T-helper 2 cell treated with Interferon-gamma antibody and Interleukin-4, amounts not matched to agents 100 ng/mL and 5 ng/mL, for 36 hours (primary cell): Measurements from ENCODE around the gene TANC1. TPM values are rescaled to one million over a fixed set of nuclear protein-coding genes. Genes with fewer than 3 reads are reported as not detected.
"Not testable (repeated sequence)": the region's sequence is repeated elsewhere in the genome, so short reads cannot be mapped to it uniquely, and the experiment has no call there.

Experiments used
- intact Hi-C: fragments of 100-400 bp; cut with micrococcal nuclease; formaldehyde crosslinking; loops from one replicate; pipeline ENCODE4 v1.15.1; 2023
- total RNA-seq: library from RNA; stranded (reverse); gene quantifications from 2 replicates; pipeline ENCODE4 v1.2.3, GENCODE V29; 2022

Gene TANC1
- total RNA-seq, 1 donor from 2014 or later, result 0.20 TPM

DNA sequence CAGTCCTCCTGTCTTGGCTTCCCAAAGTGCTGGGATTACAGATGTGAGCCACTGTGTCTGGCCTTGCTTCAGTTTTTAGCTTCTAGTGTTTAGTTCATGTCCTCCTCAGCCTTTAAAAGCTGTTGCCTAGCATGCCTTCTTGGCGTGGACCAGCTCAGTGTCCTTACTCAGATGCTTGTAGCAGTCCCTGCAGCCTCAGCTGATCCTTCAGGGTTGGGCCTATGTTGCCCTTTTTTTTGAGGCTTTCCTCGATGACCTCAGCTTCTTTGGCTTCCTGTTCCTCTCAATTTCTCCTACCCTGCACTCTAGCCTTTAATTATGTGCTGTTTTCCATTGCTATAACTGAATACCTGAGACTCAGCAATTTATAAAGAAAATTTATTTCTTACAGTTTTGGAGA is 57.7 kb downstream of the TANC1 start:
- intact Hi-C loops, result no loop called here

DNA sequence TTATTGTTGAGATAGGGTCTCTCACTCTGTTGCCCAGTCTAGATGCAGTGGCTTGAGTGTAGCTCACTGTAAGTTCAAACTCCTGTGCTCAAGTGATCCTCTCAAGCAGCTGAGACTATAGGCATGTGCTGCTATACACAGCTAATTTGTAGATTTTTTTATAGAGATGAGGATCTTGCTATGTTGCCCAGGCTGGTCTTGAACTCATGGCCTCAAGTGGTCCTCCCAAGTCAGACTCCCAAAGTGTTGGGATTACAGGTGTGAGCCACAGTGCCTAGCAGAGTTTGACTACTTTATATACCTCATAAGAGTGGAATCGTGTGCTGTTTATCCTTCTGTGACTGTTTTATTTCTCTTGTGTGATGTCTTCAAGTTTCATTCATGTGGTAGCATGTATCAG is 60.3 kb downstream of the TANC1 start:
- intact Hi-C loops, result no loop called here

DNA sequence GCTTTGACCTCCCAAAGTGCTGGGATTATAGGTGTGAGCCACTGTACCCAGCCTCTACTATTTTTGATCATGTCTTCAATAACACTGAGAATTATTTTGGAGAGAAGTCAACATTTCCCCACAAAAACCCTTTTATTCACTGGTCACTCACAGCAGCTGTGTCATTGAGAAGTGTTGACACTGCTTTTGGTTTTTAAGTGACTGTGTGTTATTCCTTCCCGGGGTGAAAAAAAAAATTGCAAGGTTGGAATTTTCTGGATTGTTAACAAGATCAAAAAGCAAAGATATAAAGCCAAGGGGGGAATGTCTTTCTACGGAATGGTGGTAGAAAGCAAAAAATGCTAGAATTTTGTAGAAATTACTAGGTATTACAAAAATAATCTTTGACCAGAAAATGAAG is 61.5 kb downstream of the TANC1 start:
- intact Hi-C loops, result no loop called here

DNA sequence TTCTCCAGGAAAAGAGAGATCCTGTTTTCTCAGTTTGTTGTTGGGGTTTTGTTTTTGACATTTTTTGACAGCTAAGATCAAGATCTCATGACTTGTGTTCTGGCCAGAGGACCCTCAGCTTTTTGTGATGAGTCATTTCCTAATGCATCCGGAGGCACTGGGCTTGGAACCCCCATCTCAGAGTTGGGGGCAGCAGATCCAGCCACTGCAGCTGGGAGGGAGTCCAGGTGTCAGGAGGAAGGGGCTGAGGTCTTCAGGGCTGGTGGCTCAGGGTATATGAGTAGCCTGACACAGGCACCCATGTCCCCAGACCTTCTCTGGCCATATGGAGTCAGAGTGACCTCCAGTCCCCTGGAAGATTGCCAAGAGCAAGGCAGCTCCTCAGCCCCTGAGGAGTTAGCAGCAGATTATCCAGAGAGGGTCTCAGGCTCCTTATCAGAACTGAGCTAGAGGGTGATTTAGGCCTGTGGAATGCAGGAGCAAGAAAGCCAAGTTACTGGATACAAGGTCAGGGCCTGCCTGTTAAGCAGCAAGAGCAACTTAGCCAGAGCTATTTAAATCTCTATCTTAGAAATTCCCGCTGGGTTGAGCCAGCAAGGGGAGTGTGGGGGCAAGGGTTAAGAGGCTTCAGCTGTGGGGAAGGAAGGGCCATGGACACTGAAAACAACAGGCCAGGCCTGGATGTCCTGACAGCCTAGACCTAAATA is 62.4 kb downstream of the TANC1 start:
- intact Hi-C loops, result no loop called here

DNA sequence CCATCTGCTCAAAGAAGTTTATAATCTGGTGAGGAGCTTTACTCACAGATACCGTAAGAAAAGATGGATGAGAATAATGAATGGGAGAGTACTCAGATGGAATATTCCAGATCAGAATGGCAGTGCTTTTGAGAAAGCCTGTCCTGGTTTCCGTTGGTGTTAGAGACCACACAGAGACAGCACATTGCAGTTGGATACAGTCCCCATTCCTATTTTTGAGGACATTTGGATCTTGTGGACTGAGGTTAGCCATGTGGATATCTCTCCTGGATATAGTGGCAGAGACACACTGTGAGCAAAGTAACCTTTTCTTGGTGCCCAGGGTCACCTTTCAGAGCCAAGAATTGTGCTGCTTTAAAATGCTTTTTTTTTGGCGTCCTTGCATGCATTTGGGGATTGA is 63.7 kb downstream of the TANC1 start:
- intact Hi-C loops, result no loop called here

DNA sequence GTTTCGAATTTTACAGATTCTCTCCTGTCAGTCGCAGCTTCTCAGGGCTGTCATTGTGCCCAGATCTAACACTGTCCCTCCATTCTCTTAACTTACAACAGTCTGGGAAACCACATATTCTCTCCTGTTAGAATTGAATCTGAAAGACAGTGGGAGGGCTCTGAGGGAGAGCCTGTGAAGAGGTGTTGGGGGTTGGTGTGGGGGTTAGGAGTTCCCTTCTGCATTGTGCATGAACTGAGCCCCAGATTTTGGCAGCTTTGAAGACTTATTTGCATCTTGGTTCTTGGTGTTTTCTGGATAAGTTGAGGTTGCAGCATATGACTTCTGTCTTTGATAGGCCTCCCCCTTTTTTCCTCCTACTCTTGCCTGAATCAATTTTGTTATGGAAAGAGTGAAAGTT is 64.1 kb downstream of the TANC1 start:
- intact Hi-C loops, result no loop called here

DNA sequence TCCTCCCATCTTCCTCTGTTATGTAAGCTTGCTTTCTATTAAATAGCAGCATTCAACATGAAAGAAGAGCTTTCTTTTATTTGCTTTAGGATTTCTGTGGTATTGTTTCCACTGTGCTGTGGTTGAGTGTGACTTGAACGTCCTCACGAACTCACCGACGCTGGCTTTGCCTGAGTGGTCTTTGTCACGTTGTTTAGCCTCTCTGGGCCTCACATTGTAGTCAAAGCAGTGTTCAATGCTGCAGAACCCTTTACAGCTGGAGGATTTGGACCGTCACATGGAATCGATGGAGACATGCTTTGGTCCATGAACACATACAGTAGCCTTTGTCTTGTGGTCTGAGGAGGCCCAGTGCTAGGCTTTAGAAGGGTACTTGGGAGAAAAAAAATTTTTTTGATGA is 66.3 kb downstream of the TANC1 start:
- intact Hi-C loops, result no loop called here

DNA sequence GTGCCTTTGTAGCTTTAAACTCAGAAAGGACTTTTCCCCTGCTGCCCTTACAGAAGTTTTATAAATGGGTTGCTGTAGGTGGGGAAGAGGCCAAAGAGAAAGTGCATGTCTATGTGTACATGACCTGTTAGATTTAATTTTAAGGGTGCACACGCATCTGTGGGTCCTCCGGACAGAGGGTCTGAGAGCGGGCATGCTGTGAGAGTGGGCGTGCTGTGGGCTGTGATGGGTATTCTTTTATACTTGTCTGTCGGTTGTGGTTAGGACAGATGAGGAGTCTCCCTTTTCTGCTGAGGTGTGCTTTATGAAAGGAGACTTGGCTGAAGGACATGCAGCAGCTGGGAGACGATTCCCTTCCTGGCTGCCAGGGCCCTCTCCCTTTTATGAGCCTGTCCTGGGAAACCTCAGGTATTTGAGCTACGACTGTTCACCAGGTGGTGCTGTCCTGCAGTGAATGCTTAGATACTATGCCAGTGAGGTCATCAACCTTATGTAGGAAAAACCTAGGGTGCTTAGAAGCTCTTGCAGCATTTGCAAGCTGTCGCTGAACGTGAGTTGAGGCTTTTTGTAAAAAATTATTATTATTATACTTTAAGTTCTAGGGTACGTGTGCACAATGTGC is 67.5 kb downstream of the TANC1 start:
- intact Hi-C loops, result no loop called here

DNA sequence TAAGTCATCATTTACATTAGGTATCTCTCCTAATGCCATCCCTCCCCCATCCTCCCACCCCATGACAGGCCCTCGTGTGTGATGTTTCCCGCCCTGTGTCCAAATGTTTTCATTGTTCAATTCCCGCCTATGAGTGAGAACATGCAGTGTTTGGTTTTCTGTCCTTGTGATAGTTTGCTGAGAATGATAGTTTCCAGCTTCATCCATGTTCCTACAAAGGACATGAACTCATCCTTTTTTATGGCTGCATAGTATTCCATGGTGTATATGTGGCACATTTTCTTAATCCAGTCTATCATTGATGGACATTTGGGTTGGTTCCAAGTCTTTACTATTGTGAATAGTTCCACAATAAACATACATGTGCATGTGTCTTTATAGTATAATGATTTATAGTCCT is 68.0 kb downstream of the TANC1 start:
- intact Hi-C loops, result not testable (repeated sequence)

DNA sequence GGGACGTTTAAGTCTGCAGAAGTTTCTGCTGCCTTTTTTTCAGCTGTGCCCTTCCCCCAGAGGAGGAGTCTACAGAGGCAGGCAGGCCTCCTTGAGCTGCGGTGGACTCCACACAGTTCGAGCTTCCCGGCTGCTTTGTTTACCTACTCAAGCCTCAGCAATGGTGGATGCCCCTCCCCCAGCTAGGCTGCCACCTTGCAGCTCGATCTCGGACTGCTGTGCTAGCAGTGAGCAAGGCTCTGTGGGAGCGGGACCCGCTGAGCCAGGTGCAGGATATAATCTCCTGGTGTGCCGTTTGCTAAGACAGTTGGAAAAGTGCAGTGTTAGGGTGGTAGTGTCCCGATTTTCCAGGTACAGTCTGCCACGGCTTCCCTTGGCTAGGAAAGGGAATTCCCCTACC is 72.9 kb downstream of the TANC1 start:
- intact Hi-C loops, result not testable (repeated sequence)

DNA sequence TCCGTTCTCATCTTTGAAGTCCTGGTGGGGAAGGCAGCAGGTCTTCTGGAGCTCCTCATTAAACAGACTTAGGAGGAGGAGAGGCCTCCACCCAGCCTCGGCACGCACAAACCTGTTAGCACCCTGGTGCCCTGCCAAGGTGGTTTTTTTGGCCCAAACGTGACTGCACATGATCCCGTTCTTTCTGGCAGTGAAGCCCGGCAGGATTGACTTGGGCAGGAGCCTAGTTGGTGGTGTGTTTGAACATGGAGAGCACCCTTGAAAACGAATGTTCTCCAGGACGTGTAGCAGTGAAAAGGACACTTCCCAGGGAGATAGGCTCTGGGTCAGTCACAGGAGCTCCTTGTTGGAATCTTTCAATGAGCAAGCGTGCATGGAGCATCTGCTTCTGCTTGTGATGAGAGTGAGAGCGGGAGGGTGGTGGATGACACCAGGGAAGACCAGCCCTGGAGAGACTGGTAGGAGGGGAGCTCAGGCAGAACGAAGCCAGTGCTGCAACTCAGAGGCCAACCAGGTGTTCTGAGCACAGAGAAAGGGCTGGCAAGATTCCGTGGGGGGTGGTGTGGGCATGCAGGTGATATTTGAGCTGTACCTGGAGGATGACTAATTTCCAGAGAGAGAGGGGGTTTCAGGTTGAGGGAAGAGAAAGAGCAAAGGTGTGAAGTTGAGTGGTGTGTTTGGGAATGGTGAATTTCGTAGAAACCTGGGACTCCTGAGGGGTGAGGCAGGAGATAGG is 73.8 kb downstream of the TANC1 start:
- intact Hi-C loops, result no loop called here

DNA sequence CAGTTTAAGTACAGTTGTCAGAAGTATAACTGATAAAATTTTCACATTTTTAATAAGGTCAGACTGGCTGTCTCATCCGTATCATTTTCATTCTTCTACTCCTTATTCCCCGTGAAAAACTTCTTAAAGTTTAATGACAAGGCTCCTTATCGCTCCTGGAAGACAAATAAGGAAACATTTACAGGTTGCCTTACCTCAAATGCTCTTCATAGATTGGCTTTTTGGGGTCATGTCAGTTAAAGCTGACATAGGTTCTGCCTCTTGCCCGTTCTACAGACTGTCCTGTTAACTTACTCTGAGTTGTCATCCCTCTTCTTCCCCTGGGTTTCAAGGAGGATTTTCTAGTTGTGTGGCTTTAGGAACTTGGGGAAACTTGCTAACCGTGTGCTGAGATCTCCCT is 75.3 kb downstream of the TANC1 start:
- intact Hi-C loops, result no loop called here

DNA sequence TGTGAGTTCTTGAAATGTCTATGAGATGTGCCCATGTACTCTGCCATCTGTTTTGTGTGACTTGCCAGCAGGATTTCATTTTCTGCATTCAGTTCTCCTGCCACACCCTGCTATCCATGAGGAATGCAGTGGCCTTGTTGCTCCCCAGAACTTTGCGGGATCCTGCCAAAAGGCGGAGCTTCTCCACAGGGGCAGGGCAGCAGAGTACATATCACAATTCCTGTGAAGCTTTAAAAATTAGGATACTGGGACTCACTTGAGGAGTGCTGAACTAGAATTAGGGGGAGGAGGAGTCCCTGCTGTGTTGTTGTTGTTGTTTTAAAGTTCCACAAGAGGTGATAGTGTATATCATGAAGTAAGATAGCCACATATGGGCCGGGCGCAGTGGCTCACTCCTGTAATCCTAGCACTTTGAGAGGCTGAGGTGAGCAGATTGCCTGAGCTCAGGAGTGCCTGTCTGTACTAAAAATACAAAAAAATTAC is 76.4 kb downstream of the TANC1 start:
- intact Hi-C loops, result no loop called here

DNA sequence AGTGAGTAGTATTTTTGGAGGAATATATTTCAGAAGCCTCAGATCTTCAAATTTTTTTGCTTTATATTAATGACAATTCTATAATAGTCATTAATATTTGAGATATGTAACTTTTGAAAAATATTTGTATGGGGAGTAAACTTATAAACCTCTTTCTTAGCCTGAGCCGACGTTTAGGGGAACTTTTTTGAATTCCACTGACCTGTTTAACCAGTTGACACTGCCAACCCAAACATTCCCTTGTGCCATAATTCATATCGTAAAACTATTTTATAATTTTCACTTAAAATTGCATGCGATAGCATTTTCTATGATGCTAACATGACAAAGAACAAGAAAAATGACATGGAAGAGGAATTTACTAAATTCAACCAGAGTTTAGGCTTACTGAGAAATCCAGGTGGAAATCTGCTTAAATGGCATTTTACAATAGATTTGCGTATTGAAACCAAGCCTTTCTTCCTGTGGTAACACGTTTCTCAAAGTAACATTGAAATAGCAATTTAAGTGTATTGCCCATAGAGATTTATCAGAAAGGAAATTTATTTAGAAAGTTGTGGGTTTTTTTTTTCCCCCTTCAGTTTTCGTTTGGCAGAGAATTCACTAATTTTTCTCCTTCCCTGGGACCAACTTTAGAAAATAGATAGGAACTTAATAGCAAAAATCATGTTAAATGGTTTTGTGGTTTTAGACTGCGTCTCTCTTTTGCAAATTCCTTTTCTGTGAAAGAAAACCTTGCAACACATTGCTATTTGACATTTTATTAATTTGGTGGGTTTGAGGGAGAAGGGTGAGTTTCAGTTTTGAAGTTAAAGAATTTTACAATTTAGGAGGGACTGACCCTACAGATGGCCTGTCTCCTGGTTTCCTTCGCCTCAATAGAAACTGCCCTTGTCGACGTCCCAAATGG is 77.4 kb downstream of the TANC1 start:
- intact Hi-C loops, result no loop called here

DNA sequence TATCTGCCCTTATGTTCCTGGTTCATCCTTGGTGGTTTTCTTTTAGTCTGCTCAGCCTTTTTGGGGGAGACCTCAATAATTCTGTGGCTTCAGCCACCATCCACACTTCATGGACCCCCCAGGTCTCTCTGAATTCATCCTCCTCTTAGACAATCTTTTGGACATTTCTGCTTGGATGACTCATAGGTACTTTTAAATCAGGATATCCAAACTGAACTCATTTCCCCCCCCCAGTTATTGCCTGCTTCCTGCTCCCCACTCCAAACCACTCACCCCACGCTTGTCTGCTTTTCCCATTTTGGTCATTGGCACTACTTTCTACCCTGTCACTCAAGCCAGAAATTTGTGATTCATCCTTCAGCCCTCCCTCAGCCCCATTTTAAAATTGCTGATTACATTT is 78.5 kb downstream of the TANC1 start:
- intact Hi-C loops, result no loop called here

DNA sequence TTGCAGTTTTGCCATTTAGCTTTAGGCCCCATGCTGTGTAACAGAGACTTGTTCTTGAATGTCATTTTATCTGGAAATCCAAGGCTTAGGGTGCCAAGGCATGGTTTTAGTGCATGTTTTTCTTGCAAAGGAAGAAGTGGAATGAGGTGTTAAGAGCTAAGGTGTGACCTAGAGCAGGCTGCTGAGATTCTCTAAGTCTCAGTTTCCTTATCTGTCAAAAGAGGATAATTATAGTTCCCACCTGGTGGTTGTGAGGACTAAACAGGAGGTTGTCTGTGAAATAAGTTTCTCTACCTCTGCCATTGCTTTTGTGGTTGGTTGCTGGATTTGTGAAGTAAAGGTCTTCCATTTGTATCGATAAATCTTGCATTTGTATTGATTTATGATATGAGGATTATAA is 82.0 kb downstream of the TANC1 start:
- intact Hi-C loops, result no loop called here

DNA sequence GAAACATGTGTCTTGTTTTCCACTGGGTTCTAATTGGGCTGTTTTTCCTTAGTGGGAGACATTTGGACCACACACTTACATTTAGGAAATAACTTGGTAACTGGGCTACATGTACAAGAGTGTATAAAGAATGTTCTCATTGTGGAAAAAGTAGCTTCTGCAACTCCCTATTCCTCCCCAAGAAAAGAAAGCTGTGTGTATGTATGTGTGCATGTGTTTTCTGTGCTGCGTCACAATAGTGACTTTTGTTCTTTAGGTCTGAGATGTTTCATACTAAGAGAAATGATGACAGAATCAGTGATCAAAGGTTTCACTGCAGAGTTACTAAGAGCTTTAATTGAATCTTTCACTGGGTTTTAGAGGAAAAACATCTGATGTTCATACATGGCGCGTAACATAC is 82.7 kb downstream of the TANC1 start:
- intact Hi-C loops, result no loop called here

DNA sequence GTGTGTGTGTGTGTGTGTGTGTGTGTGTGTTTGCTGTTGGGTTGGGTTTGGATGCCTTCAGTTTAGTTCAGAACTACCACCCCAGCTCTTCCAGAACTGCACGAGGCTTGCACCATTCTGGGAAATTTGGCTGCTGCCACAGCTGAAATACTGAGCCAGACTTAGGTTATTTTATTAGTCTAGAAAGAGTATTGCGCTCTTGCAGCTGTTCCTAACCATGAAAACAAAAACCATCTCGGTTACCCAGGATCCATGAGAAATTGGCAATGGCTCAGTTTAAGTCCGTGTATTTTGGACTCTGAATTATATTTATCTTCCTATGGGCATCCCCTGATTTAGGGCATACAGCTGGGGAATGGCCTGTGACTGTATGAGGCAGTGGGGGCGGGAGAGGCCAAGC is 83.2 kb downstream of the TANC1 start:
- intact Hi-C loops, result no loop called here

DNA sequence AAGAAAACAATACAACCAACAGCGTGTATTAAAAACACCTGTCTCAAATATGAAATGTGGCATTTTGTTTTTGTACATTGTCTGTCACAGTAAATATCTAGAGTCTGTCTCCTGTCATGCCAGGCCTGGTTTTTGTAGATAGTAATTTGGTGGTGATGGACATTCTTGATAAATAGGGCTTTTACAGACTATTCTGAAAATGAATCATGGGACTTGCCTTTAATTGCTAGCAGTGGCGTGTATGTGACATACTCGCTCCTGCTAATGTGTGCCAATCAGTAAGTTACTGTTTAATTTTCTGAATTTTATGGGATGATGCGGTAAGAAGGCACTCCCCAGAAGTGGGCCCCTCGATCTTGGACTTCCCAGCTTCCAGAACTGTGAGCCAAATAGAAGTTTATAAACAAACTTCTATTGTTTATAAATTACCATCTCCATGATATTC is 83.7 kb downstream of the TANC1 start:
- intact Hi-C loops, result no loop called here

DNA sequence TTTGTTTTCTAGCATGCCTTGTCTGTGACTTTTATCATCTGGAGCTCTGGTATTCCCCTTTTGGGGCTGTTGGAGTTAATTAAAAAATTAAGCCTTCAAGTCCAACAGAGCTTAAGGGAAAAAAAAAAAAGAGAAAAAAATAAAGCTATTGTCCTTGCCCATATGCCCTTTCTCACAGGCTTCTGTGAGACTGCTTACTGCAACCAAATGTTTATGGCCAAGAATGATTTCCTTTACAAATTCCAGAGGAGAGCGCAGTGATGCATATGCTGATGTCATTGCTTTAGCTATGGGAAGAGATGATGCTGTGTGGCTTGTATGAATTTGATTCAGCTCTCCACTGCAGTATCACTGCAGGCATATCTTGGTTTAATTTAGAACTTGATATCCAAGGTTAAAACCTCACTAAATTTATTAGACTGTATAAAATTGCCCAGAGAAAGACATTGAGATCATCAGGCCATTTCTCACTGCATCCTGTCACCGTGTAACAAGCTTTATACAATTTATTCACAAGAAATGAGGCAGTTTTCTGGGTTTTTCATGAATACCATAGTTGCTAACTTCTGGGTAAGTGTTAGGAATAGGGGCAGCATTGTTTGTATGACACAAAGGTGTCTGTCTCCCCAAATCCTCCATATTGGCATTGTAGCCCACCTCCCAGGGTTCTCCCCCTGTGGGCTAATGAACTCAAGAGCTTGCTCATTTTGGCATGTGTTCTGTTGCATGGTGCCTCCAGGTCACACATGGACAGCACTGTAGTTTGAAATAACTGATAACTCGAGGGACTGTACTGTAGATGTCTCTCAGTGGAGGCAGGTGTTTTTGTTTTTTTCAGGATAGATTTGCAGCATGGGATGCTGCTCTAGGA is 85.0 kb downstream of the TANC1 start:
- intact Hi-C loops, result no loop called here

DNA sequence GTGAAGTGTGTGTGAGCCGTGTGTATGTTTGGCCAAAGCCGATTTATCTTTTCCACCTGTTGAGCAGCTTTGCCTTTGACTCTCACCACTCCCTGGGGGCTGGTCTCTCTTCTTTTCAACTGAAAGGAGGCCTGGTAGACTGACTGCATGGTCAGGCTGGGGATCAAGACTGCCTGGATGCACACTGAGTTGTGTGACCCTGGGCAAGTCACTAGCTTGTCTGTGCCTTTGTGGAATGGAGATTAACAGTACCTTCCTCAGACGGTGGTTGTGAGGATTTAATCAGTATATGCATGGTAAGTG is 85.5 kb downstream of the TANC1 start:
- intact Hi-C loops, result no loop called here
